ENCODE measurements around the gene CROCC.

Gene CROCC

GRCh38 chr1:16991571-16991970 is 69.8 kb downstream of the CROCC start:
- DNase-seq, result no peak

- no peak for DNase-seq
Measured at GRCh38 chr1:16992102-16992501, 70.4 kb downstream of the CROCC start.

GRCh38 chr1:16992675-16993074 is 70.9 kb downstream of the CROCC start:
- no peak for DNase-seq

- no peak for DNase-seq
Measured at GRCh38 chr1:16993521-16994038, 71.8 kb downstream of the CROCC start.

- no peak for DNase-seq
Measured at GRCh38 chr1:16996845-16997244, 75.1 kb downstream of the CROCC start.

- no peak for DNase-seq
Measured at GRCh38 chr1:16998589-16998988, 76.9 kb downstream of the CROCC start.

GRCh38 chr1:16999863-17000262 is 78.1 kb downstream of the CROCC start:
- no peak for DNase-seq

- no peak for DNase-seq
Measured at GRCh38 chr1:17001760-17002523, 80.2 kb downstream of the CROCC start.

GRCh38 chr1:17002524-17002902 is 80.8 kb downstream of the CROCC start:
- no peak for DNase-seq

- no peak for DNase-seq
Measured at GRCh38 chr1:17004466-17005364, 83.0 kb downstream of the CROCC start.

GRCh38 chr1:17005365-17005740 is 83.6 kb downstream of the CROCC start:
- no peak for DNase-seq

- no peak for DNase-seq
Measured at GRCh38 chr1:17007121-17007520, 85.4 kb downstream of the CROCC start.

GRCh38 chr1:17008208-17008855 is 86.6 kb downstream of the CROCC start:
- DNase-seq, result no peak

- DNase-seq, result no peak
Measured at GRCh38 chr1:17009706-17010105, 88.0 kb downstream of the CROCC start.

GRCh38 chr1:17011092-17011438 is 89.3 kb downstream of the CROCC start:
- DNase-seq, result peak in 1 of 2 experiments; percentile 5

- peak; percentile 81 to 85 for DNase-seq
Measured at GRCh38 chr1:17011439-17012307, 89.9 kb downstream of the CROCC start, which contains the start of gene ATP13A2. Gene ATP13A2 (minus strand): TSS chr1:17011928. CDS start chr1:17011738, 190 bp downstream.

GRCh38 chr1:17012775-17013490 is 91.2 kb downstream of the CROCC start:
- DNase-seq, result no peak

- DNase-seq, result no peak
Measured at GRCh38 chr1:17013491-17014320, 92.0 kb downstream of the CROCC start.

- DNase-seq, result no peak
Measured at GRCh38 chr1:17014671-17015567, 93.2 kb downstream of the CROCC start.

GRCh38 chr1:17016317-17016661 is 94.6 kb downstream of the CROCC start:
- no peak for DNase-seq
